ENCODE results near the gene TSPAN14. TPM values are rescaled to one million over a fixed set of nuclear protein-coding genes. Genes with fewer than 3 reads are reported as not detected.

Gene TSPAN14
- total RNA-seq, 1 experiment from 2014 or later = 116 TPM

- no peak overlapping the region for H3K27ac Mint-ChIP-seq (ENCODE audit: unreplicated experiment)
- intact Hi-C loops (cut with micrococcal nuclease; ENCODE audit: unreplicated experiment) = loop anchor here (1.0 to 5.0 kb wide), 4 partner anchors 60 to 218 kb away; no protein-coding TSS in a partner anchor
- TF ChIP-seq CTCF (IDR thresholded peaks at IDR 0.05; ENCODE audit: unreplicated experiment) = peak; percentile 73
- peak; percentile 66 for DNase-seq
- BruUV-seq (replicated peaks) = no TSS peak
- H3K27me3 Mint-ChIP-seq (ENCODE audit: unreplicated experiment) = peaks cover 20% of the 10 kb centered on the region
- H3K36me3 Mint-ChIP-seq (ENCODE audit: insufficient read depth, unreplicated experiment) = no peaks in the 10 kb centered on the region
- H3K4me3 Mint-ChIP-seq (ENCODE audit: low read depth, unreplicated experiment) = no peak overlapping the region
- CTCF ChIA-PET = interaction anchor here (0.6 to 7.9 kb wide), 23 partner anchors 12 to 479 kb away, joined by 3 to 116 read pairs (median 4); partner anchors contain the start of gene PRXL2A
- no peaks in the 10 kb centered on the region for H3K9me3 Mint-ChIP-seq (ENCODE audit: low read depth, unreplicated experiment)
- peaks cover 31% of the 10 kb centered on the region for H3K4me1 Mint-ChIP-seq (ENCODE audit: low read depth, unreplicated experiment)
These were observed 9.3 kb upstream of the TSPAN14 start for GRCh38 chr10:80444646-80445319.

GRCh38 chr10:80447436-80448190 is 6.5 kb upstream of the TSPAN14 start:
- Mint-ChIP-seq H3K27me3 (ENCODE audit: unreplicated experiment) (peaks cover 20% of the 10 kb centered on the region), H3K9me3 (ENCODE audit: low read depth, unreplicated experiment) (no peaks in the 10 kb centered on the region), H3K4me3 (ENCODE audit: low read depth, unreplicated experiment) (no peak overlapping the region), H3K36me3 (ENCODE audit: insufficient read depth, unreplicated experiment) (no peaks in the 10 kb centered on the region), H3K27ac (ENCODE audit: unreplicated experiment) (no peak overlapping the region), H3K4me1 (ENCODE audit: low read depth, unreplicated experiment) (peaks cover 31% of the 10 kb centered on the region)
- CTCF ChIA-PET = interaction anchor here (0.7 to 7.9 kb wide), 2 partner anchors 12 to 58 kb away, joined by 3 to 116 read pairs; no protein-coding TSS in a partner anchor
- no peak for TF ChIP-seq CTCF (IDR thresholded peaks at IDR 0.05; ENCODE audit: unreplicated experiment)
- intact Hi-C loops (cut with micrococcal nuclease; ENCODE audit: unreplicated experiment) = no loop called here
- BruUV-seq (replicated peaks) = no TSS peak
- DNase-seq = no peak

- Mint-ChIP-seq H3K36me3 (ENCODE audit: insufficient read depth, unreplicated experiment) (peaks cover 3% of the 10 kb centered on the region), H3K4me3 (ENCODE audit: low read depth, unreplicated experiment) (no peak overlapping the region), H3K9me3 (ENCODE audit: low read depth, unreplicated experiment) (no peaks in the 10 kb centered on the region), H3K4me1 (ENCODE audit: low read depth, unreplicated experiment) (peaks cover 31% of the 10 kb centered on the region), H3K27ac (ENCODE audit: unreplicated experiment) (no peak overlapping the region), H3K27me3 (ENCODE audit: unreplicated experiment) (peaks cover 20% of the 10 kb centered on the region)
- no TSS peak for BruUV-seq (replicated peaks)
- CTCF ChIA-PET = interaction anchor here (0.7 to 7.9 kb wide), 2 partner anchors 11 to 57 kb away, joined by 3 to 116 read pairs; no protein-coding TSS in a partner anchor
- TF ChIP-seq CTCF (IDR thresholded peaks at IDR 0.05; ENCODE audit: unreplicated experiment) = no peak
- DNase-seq = no peak
- intact Hi-C loops (cut with micrococcal nuclease; ENCODE audit: unreplicated experiment) = no loop called here
These were observed 5.7 kb upstream of the TSPAN14 start for GRCh38 chr10:80448209-80448942.

- no TSS peak for BruUV-seq (replicated peaks)
- no peak for DNase-seq
- peaks cover 20% of the 10 kb centered on the region for H3K27me3 Mint-ChIP-seq (ENCODE audit: unreplicated experiment)
- peaks cover 21% of the 10 kb centered on the region for H3K4me1 Mint-ChIP-seq (ENCODE audit: low read depth, unreplicated experiment)
- TF ChIP-seq CTCF (IDR thresholded peaks at IDR 0.05; ENCODE audit: unreplicated experiment) = no peak
- H3K36me3 Mint-ChIP-seq (ENCODE audit: insufficient read depth, unreplicated experiment) = peaks cover 9% of the 10 kb centered on the region
- CTCF ChIA-PET = interaction anchor here (1.0 to 7.9 kb wide), 2 partner anchors 56 to 213 kb away, joined by 3 to 116 read pairs; no protein-coding TSS in a partner anchor
- no peaks in the 10 kb centered on the region for H3K9me3 Mint-ChIP-seq (ENCODE audit: low read depth, unreplicated experiment)
- intact Hi-C loops (cut with micrococcal nuclease; ENCODE audit: unreplicated experiment) = no loop called here
- H3K4me3 Mint-ChIP-seq (ENCODE audit: low read depth, unreplicated experiment) = no peak overlapping the region
- no peak overlapping the region for H3K27ac Mint-ChIP-seq (ENCODE audit: unreplicated experiment)
These were observed 4.6 kb upstream of the TSPAN14 start for GRCh38 chr10:80449520-80449919.
